ENCODE results near the gene ROR1. TPM values are rescaled to one million over a fixed set of nuclear protein-coding genes. Genes with fewer than 3 reads are reported as not detected.

Gene ROR1
- total RNA-seq, 1 donor from 2014 or later = 11.0 TPM

DNA sequence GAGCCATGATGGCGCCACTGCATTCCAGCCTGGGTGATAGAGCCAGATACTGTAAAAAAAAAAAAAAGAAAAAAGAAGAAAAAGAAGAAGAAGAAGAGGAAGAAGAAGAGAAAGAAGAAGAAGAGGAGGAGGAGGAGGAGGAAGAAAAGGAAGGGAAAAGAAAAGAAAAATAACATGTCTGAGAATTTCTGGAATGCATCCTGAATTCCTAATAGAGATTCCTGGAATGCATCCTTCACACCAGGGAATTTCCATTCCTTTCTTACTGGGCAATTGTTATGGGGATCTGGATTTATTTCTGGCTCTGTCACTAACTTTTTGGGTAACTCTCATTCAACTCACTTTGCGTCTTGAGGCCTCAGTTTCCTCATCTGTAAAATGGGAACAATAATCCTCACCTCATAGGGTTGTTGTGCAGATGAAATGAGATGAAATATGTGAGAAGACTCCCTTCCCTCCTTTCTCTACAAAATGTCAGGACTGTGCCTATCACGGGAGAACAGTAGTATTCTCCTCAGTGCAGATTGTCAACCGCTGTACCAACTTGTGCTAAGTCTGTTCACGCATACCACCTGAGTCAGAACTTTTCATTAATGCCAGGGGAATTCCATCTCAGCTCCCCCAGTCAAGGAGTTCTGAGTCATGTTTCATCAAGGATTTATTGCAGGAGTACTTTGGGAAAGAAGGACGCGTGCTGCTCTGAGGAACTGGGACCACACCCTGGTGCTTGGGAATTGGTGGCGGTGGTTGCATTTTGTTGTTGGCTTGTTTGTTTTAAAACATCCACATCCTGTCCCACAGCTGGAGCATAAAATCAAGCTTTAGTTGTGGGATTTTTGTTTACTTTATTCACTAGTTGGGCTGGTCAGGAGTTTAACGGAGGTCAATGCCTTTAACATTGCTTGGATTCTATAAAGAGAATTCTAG lies 42.4 kb upstream of the ROR1 start:
- TF ChIP-seq, protein P1, sequence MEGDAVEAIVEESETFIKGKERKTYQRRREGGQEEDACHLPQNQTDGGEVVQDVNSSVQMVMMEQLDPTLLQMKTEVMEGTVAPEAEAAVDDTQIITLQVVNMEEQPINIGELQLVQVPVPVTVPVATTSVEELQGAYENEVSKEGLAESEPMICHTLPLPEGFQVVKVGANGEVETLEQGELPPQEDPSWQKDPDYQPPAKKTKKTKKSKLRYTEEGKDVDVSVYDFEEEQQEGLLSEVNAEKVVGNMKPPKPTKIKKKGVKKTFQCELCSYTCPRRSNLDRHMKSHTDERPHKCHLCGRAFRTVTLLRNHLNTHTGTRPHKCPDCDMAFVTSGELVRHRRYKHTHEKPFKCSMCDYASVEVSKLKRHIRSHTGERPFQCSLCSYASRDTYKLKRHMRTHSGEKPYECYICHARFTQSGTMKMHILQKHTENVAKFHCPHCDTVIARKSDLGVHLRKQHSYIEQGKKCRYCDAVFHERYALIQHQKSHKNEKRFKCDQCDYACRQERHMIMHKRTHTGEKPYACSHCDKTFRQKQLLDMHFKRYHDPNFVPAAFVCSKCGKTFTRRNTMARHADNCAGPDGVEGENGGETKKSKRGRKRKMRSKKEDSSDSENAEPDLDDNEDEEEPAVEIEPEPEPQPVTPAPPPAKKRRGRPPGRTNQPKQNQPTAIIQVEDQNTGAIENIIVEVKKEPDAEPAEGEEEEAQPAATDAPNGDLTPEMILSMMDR (conservative IDR thresholded peaks at IDR 0.05) = no peak
- Mint-ChIP-seq H3K4me1 (peaks cover 4% of the 10 kb centered on the region), H3K27ac (ENCODE audit: unreplicated experiment) (no peak overlapping the region), H3K9me3 (peaks cover 15% of the 10 kb centered on the region), H3K4me3 (no peak overlapping the region), H3K27me3 (ENCODE audit: low read depth) (no peaks in the 10 kb centered on the region), H3K36me3 (ENCODE audit: low read depth) (peaks cover 3% of the 10 kb centered on the region)
- no peak for DNase-seq (ENCODE audit: low read depth, low spot score)

GRCh38 chr1:63732666-63733065 lies 41.2 kb upstream of the ROR1 start:
- peaks cover 19% of the 10 kb centered on the region for H3K9me3 Mint-ChIP-seq
- DNase-seq (ENCODE audit: low read depth, low spot score) = no peak
- H3K27ac Mint-ChIP-seq (ENCODE audit: unreplicated experiment) = peak overlapping the region; percentile 43
- H3K4me3 Mint-ChIP-seq = no peak overlapping the region
- no peaks in the 10 kb centered on the region for H3K27me3 Mint-ChIP-seq (ENCODE audit: low read depth)
- TF ChIP-seq, protein P1 (conservative IDR thresholded peaks at IDR 0.05) = no peak
- peaks cover 10% of the 10 kb centered on the region for H3K36me3 Mint-ChIP-seq (ENCODE audit: low read depth)
- peaks cover 4% of the 10 kb centered on the region for H3K4me1 Mint-ChIP-seq

- TF ChIP-seq, protein P1 (conservative IDR thresholded peaks at IDR 0.05) = no peak
- H3K27me3 Mint-ChIP-seq (ENCODE audit: low read depth) = no peaks in the 10 kb centered on the region
- no peaks in the 10 kb centered on the region for H3K4me1 Mint-ChIP-seq
- H3K9me3 Mint-ChIP-seq = peaks cover 19% of the 10 kb centered on the region
- H3K36me3 Mint-ChIP-seq (ENCODE audit: low read depth) = peaks cover 10% of the 10 kb centered on the region
- no peak overlapping the region for H3K4me3 Mint-ChIP-seq
- DNase-seq (ENCODE audit: low read depth, low spot score) = no peak
- no peak overlapping the region for H3K27ac Mint-ChIP-seq (ENCODE audit: unreplicated experiment)
Observed at GRCh38 chr1:63738772-63739171, 35.0 kb upstream of the ROR1 start.

DNA sequence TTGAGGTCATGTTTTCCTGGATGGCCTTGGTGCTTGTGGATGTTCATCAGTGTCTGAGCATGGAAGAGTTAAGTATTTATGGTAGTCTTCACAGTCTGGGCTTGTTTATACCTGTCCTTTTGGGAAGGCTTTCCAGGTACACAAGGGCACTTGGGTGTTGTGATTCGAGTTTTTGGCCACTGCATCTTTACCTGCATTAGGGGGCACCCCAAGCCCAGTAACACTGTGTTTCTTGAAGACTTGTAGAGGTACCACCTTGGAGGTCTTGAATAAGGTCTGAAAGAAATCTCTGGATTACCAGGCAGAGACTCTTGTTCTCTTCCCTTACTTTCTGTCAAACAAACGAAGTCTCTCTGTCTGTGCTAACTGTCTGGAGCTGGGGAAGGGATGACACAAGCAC lies 34.4 kb upstream of the ROR1 start:
- H3K27ac Mint-ChIP-seq (ENCODE audit: unreplicated experiment) = no peak overlapping the region
- TF ChIP-seq, protein P1 (conservative IDR thresholded peaks at IDR 0.05) = no peak
- no peak overlapping the region for H3K4me3 Mint-ChIP-seq

DNA sequence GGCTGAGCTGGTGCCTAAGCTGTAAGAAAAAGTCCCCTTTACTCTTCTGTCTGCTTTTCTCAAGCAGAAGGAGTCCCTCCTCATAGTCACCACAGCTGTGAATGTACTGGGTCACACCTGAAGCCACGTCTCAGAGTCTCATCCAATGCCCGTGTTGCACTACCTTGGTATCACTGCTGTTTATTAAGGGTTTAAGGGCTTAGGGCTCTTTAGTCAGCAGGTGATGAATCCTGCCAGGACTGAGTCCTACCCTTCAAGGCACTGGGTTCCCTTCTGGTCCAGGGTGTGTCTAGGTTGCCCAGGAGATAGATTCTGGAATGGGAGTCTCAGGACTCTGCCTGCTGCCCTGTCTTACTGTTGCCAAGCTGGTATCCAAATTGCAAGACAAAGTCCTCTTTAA lies 33.4 kb upstream of the ROR1 start:
- TF ChIP-seq, protein P1 (conservative IDR thresholded peaks at IDR 0.05) = no peak
- DNase-seq (ENCODE audit: low read depth, low spot score) = no peak
- Mint-ChIP-seq H3K9me3 (peaks cover 11% of the 10 kb centered on the region), H3K27ac (ENCODE audit: unreplicated experiment) (no peak overlapping the region), H3K27me3 (ENCODE audit: low read depth) (no peaks in the 10 kb centered on the region), H3K36me3 (ENCODE audit: low read depth) (peaks cover 6% of the 10 kb centered on the region), H3K4me3 (no peak overlapping the region), H3K4me1 (peaks cover 3% of the 10 kb centered on the region)

More for the DNA sequence above, 34.4 kb upstream of the ROR1 start:
- H3K9me3 Mint-ChIP-seq = peaks cover 17% of the 10 kb centered on the region
- H3K27me3 Mint-ChIP-seq (ENCODE audit: low read depth) = no peaks in the 10 kb centered on the region
- no peaks in the 10 kb centered on the region for H3K4me1 Mint-ChIP-seq
- no peak for DNase-seq (ENCODE audit: low read depth, low spot score)
- H3K36me3 Mint-ChIP-seq (ENCODE audit: low read depth) = peaks cover 8% of the 10 kb centered on the region

All from neural crest cell (in vitro differentiated cells).